A549 treated with RU486 at 1 μM for 4 hours (cell line): Measurements from ENCODE around the gene HHIP. TPM values are rescaled to one million over a fixed set of nuclear protein-coding genes. Genes with fewer than 3 reads are reported as not detected.

Experiments
- total RNA-seq: library from RNA; stranded (reverse); fragments of 200-300 nt; extraction: Qiagen RNA extraction; gene quantifications from 5 replicates; pipeline ENCODE4 v1.2.3, GENCODE V29; 2022; ENCODE audit warnings: low read depth

Gene HHIP
- total RNA-seq, result 0.42 to 0.87 TPM (median 0.70 TPM) in 5 replicates

GRCh38 chr4:144645631-144646522, at the start of gene HHIP:
Gene HHIP, plus strand, starts transcription at chr4:144646156. Its CDS starts 520 bp downstream, at chr4:144646676.

